Psoas muscle (tissue), 8 donors: ENCODE results near the gene GP1BA. TPM values are rescaled to one million over a fixed set of nuclear protein-coding genes. Genes with fewer than 3 reads are reported as not detected.

Experiments
- ATAC-seq, 4 donors: fragments of 200-7000 bp; cut with Tn5 transposase; one replicate each; pipeline ENCODE4 v1.9.1; 2020; ENCODE audit warnings: moderate library complexity in 3 of 4, mild to moderate bottlenecking in 2 of 4
- DNase-seq, 2 donors: peaks; one replicate each; pipeline ENCODE4 v3.0.0-alpha.2; 2020
- H3K27ac ChIP-seq: fragments of 200-600 bp; one replicate; pipeline ENCODE4 v1.8.0; 2022
- H3K27me3 ChIP-seq, 3 donors: fragments of 200-600 bp in 1 of 3; one replicate each; pipeline versions ENCODE4 v1.6.1 to v1.8.0; 2013 to 2022; ENCODE audit warnings: low read length in 2 of 3, mild to moderate bottlenecking in 2 of 3, moderate library complexity in 1 of 3; ENCODE audit not compliant: insufficient read depth in 3 of 3
- H3K36me3 ChIP-seq, 2 donors: fragments of 200-600 bp in 1 of 2; one replicate each; pipeline versions ENCODE4 v1.6.1 to v1.8.0; 2013 to 2022; ENCODE audit warnings: low read depth in 1 of 2, mild to moderate bottlenecking in 1 of 2, moderate library complexity in 1 of 2; ENCODE audit not compliant: insufficient read depth in 1 of 2
- H3K4me1 ChIP-seq: fragments of 200-600 bp; one replicate; pipeline ENCODE4 v1.8.0; 2022
- H3K4me3 ChIP-seq: fragments of 200-600 bp; one replicate; pipeline ENCODE4 v1.8.0; 2022; ENCODE audit warnings: mild to moderate bottlenecking
- H3K9me3 ChIP-seq: fragments of 200-600 bp; one replicate; pipeline ENCODE4 v1.8.0; 2022
- WGBS, 3 donors: extraction: QIAGEN DNeasy Blood & Tissue Kit; methylation state at CpG; one replicate each; pipeline versions ENCODE4 v1.1.6 to v1.1.7; 2013; 5-methylcytosine and 5-hydroxymethylcytosine counted together
- intact Hi-C, 2 donors: fragments of 100-400 bp; cut with DNase I; formaldehyde crosslinking; loops; one replicate each; pipeline versions ENCODE4 v1.11.0 to v1.14.2; 2022
- polyA plus RNA-seq, 3 donors: library from polyadenylated mRNA; stranded (reverse); fragments of 200-250 nt; gene quantifications; one replicate each; pipeline ENCODE4 v1.2.3, GENCODE V29; 2013
- total RNA-seq, 4 donors: library from RNA; stranded (reverse); fragmentation: NEBNext Ultra II Directional in 2 of 4; extraction: Animal tissue kit (Norgen Biotek cat#: 25700) in 2 of 4; gene quantifications; one replicate each; pipeline versions ENCODE4 v1.2.1 to v1.2.4, GENCODE V29; 2021 to 2023
- TF ChIP-seq, protein P1 (sequence below): fragments of 200-600 bp; IDR thresholded peaks from one replicate; pipeline ENCODE4 v1.8.0; 2022; ENCODE audit warnings: antibody characterized with exemption
- donor health status: healthy with polysubstance abuse.
- donor health status: DM: no; HTN: no; CAD: no; lungs with moderate emphysema.
- donor health status: Bipolar disorder and iron deficiency.
- donor health status: healthy.
- donor health status: DM: yes; HTN: yes; CAD: no.
- donor health status: DM: no; HTN: no; CAD: no.
- donor health status: DM: no; HTN: no; CAD: no.
- donor health status: DM: yes; HTN: yes; CAD: no.

GP1BA gene
- total and polyA plus RNA-seq, 7 donors: 0.04 to 0.10 (median 0.05) TPM; not detected in 4

DNA sequence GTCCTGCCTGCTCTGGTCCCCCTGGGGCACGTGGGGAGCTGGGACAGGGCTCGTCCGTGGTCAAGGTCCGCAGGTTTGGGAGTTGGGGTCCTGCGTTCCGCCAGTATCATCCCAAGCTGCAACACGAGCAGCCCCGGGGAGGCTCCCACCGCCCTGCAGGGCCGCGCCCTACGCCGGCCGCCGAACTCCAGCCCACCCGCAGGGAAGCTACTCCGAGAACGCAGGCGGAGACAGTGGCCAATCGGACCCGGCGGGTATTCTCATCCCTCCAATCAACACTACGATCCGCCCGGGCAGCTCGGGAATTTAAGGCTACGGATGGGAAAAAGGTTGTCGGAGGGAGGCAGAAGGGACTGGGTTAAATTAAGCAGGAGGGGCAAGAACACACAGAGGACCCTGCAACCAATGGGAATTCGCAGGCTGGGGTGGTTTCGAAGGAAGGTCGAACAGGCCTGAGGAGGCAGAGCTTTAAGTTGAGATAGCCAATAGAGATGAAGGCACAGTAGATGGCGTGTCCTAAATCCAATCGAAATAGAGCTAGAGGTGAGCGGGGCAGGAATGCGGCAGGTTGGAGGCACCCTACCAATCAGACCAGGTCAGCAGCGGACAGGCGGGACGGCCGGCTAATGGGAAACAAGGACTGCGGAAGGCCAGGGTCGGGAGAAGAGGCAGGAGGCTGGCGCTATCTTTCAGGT lies 34.9 kb downstream of the GP1BA start:
- ATAC-seq (peak; percentile 86 to 89 (median 88)), DNase-seq (peak; percentile 97 to 99)
- Histone ChIP-seq H3K4me1 (peaks cover 26% of the 10 kb centered on the region), H3K27me3 (no peaks in the 10 kb centered on the region), H3K27ac (peak overlapping the region; percentile 93), H3K4me3 (peak overlapping the region; percentile 84), H3K9me3 (no peaks in the 10 kb centered on the region), H3K36me3 (peaks cover 0 to 35% of the 10 kb centered on the region in 2 donors)
- intact Hi-C loops: loop anchor here (1.0 to 2.0 kb wide), 3 partner anchors 14 to 19 kb away; partner anchors contain the start of genes ENO3 (in 1 of the 2) and PFN1 (in 1 of the 2)
- 0% methylated on average over 42 of the region's 42 CpGs for WGBS, 3 donors
- TF ChIP-seq, protein P1, sequence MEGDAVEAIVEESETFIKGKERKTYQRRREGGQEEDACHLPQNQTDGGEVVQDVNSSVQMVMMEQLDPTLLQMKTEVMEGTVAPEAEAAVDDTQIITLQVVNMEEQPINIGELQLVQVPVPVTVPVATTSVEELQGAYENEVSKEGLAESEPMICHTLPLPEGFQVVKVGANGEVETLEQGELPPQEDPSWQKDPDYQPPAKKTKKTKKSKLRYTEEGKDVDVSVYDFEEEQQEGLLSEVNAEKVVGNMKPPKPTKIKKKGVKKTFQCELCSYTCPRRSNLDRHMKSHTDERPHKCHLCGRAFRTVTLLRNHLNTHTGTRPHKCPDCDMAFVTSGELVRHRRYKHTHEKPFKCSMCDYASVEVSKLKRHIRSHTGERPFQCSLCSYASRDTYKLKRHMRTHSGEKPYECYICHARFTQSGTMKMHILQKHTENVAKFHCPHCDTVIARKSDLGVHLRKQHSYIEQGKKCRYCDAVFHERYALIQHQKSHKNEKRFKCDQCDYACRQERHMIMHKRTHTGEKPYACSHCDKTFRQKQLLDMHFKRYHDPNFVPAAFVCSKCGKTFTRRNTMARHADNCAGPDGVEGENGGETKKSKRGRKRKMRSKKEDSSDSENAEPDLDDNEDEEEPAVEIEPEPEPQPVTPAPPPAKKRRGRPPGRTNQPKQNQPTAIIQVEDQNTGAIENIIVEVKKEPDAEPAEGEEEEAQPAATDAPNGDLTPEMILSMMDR: no peak

DNA sequence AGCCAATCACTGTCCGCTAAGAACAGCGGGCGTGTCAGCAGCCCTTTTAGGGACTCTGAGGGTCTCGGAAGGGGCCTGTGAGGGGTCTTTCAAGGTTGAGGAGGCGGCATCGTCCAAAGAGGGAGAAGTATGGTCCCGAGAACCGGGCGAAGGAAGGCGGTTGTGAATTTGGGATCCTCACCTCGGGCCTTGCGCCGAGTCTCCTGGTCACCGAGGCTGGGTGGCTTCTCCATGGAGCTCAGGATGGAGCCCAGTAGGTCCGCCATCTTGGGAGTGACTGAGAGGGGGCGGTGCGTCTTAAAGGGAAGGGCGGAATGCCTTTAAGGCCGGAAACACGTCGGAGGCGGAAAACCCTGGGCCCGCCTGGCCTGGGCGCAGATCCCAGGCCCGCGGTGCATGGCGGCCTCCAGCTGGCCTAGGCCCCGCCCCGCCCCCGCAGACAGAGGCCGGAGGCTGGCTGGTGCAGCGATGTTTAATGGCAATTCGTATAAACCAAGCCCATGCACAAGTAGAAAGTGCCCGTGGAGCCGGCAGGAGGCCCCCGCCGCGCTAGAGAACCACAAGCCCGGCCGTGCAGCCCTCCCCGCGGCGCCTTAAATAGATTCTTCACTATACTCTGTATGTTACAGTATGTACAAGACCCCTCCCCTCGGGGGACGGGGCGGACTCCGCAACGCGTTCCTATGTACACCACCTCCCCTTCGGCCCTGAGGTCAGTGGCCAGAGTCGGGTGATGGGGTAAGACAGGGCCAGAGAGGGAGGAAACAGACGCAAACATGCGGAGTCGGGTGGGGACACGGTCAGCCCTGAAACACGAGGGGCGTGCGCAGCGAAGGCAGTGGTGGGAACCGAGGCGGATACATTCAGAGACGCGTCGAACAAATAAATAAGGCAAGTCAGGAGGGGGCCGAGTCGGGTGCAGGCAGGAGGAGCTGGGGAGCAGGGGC lies 35.7 kb downstream of the GP1BA start, which contains the start of gene SPAG7:
SPAG7 (minus strand) TSS at position 279 of the 947 bp plus-strand sequence; CDS start at position 266, 13 bp downstream.
- Histone ChIP-seq H3K4me1 (peaks cover 34% of the 10 kb centered on the region), H3K9me3 (no peaks in the 10 kb centered on the region), H3K27ac (peak within 1 kb of the TSS; percentile 93), H3K27me3 (no peaks in the 10 kb centered on the region), H3K4me3 (peak within 1 kb of the TSS; percentile 84), H3K36me3 (peaks cover 0 to 43% of the 10 kb centered on the region in 2 donors)
- WGBS, 3 donors: 0 to 1% (median 1%) methylated on average over 55 to 66 of the region's 66 CpGs
- TF ChIP-seq, protein P1: no peak
- DNase-seq (peak; percentile 93 to 96), ATAC-seq (peak; percentile 76 to 82 (median 78))
- intact Hi-C loops: loop anchor here (1.0 to 2.0 kb wide), 3 partner anchors 15 to 20 kb away; partner anchors contain the start of genes ENO3 (in 1 of the 2) and PFN1 (in 1 of the 2)

DNA sequence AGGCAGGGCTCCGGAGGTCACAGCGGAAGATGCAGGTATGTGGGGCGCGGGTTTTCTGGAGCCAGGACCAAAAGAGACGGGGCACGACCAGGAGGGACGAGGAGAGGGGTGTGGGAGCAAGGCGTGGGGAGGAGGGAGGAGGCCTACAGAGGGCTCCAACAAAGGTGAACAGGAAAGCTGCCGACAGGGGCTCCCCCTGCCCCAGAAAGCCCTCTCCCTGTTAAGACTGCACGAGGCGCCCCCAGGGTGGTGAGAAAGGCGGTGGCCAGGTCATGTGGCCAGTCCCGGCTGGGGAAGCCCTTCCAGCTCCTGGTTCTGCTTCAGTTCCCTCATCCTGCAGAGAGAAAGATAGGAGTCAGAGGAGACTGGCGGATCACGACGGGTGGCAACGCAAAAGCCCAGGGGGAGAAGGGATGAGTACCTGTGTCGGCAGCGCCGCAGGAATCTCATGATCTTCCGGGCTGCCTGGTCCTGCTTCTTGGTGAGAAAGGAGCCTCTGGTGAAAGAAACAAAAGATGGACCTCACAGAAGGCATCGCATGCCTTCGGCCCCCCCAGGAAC lies 36.5 kb downstream of the GP1BA start:
- TF ChIP-seq, protein P1: no peak
- Histone ChIP-seq H3K27ac (peak overlapping the region; percentile 93), H3K4me3 (peak overlapping the region; percentile 84), H3K9me3 (no peaks in the 10 kb centered on the region), H3K36me3 (peaks cover 0 to 51% of the 10 kb centered on the region in 2 donors), H3K4me1 (peaks cover 42% of the 10 kb centered on the region), H3K27me3 (no peaks in the 10 kb centered on the region)
- intact Hi-C loops: no loop called here
- no peak for ATAC-seq
- peak in 1 of 2 donors; percentile 65 for DNase-seq
- 30 to 34% (median 33%) methylated on average over 21 to 23 of the region's 23 CpGs for WGBS, 3 donors

DNA sequence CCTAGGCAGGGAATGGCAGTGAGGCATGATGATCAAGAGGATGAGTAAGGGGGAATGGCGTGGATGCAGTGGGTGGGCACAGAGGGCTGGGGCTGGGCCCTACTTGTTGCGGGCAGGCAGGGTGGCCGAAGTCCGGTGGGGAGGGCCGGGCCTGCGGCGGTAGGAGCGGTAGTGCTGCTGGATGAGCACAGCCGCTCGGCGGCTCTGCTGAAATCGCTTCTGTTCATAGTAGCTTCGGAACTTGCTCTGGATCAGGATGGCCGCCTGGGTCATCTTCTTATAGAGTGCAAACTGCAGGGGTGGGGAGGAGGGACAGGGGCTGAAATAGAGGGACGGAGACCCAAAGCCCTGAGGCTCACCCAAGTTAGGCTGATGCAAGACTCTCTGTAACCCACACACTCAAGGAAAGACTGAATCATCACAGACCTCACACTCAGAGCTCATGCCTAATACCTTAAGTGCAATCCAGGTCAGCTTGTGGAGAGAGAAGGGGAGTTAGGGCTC lies 37.0 kb downstream of the GP1BA start:
- Histone ChIP-seq H3K27me3 (no peaks in the 10 kb centered on the region), H3K4me3 (peak overlapping the region; percentile 84), H3K4me1 (peaks cover 44% of the 10 kb centered on the region), H3K36me3 (peaks cover 0 to 55% of the 10 kb centered on the region in 2 donors), H3K9me3 (no peaks in the 10 kb centered on the region), H3K27ac (peak overlapping the region; percentile 93)
- TF ChIP-seq, protein P1: no peak
- intact Hi-C loops: no loop called here
- ATAC-seq (no peak), DNase-seq (peak; percentile 46 to 63)
- WGBS, 3 donors: 66 to 80% (median 75%) methylated on average over 15 of the region's 15 CpGs
